K562 (cell line): ENCODE measurements around the gene SCFD1. TPM values are rescaled to one million over a fixed set of nuclear protein-coding genes. Genes with fewer than 3 reads are reported as not detected.
A peak's percentile ranks its signal among the peaks of the same experiment; 100 is the strongest.

Experiments used
- CBX1 ChIP-seq: sonication (generic); IDR thresholded peaks from 2 replicates; pipeline ENCODE4 v1.6.1; 2016; ENCODE audit warnings: antibody characterized with exemption, low read depth, mild to moderate bottlenecking
- CREM ChIP-seq: IDR thresholded peaks from 2 replicates; pipeline ENCODE4 v1.6.1; 2014; ENCODE audit warnings: antibody characterized with exemption, low read depth
- MAZ ChIP-seq, 2 experiments: fragments of 450-650 bp in 1 of 2; sonication (generic) in 1 of 2; formaldehyde crosslinking; IDR thresholded peaks in 1 of 2; conservative IDR thresholded peaks in 1 of 2; 2 replicates each; pipeline versions ENCODE4 v1.4.0 to v1.5.0; 2020; ENCODE audit warnings: mild to moderate bottlenecking in 1 of 2, missing genetic modification reagents in 1 of 2
- NBN ChIP-seq: fragments of 450-650 bp; IDR thresholded peaks from 2 replicates; pipeline ENCODE4 v1.6.1; 2016; ENCODE audit warnings: low read depth, mild to moderate bottlenecking
- NELFE ChIP-seq: IDR thresholded peaks from 2 replicates; pipeline ENCODE4 v1.6.1; 2011; ENCODE audit warnings: mild to moderate bottlenecking; ENCODE audit not compliant: insufficient read depth, insufficient read length
- NFATC3 ChIP-seq: fragments of 450-650 bp; IDR thresholded peaks from 2 replicates; pipeline ENCODE4 v1.6.1; 2017; ENCODE audit warnings: mild to moderate bottlenecking
- RBM22 ChIP-seq: fragments of 200-400 bp; formaldehyde crosslinking; IDR thresholded peaks from 2 replicates; pipeline ENCODE4 v1.6.1; 2018; ENCODE audit warnings: low read length, low read depth; ENCODE audit not compliant: poor library complexity, severe bottlenecking
- ZC3H4 ChIP-seq: sonication (generic); formaldehyde crosslinking; IDR thresholded peaks from 2 replicates; pipeline ENCODE4 v1.9.0; 2021; ENCODE audit warnings: missing genetic modification reagents, borderline replicate concordance
- ZNF239 ChIP-seq: fragments of 250-450 bp; sonication (Bioruptor Pico); IDR thresholded peaks from 2 replicates; pipeline ENCODE4 v1.4.0; 2020; ENCODE audit warnings: mild to moderate bottlenecking
- ZNF3 ChIP-seq: fragments of 250-450 bp; sonication (Bioruptor Pico); IDR thresholded peaks from 2 replicates; pipeline ENCODE4 v1.5.0; 2021; ENCODE audit warnings: mild to moderate bottlenecking, moderate library complexity
- polyA plus RNA-seq, 8 experiments: library from polyadenylated mRNA; depleted of rRNA in 4 of 8; stranded (reverse) in 5 of 8; unstranded in 3 of 8; fragments of >200 nt; fragmentation: Nextera tagmentation in 2 of 8; fragmentation: Illumina TruSeq in 1 of 8; extraction: Ambion mirVana in 2 of 8; extraction: Trizol in 1 of 8; gene quantifications; 2 replicates each; pipeline versions ENCODE4 v1.2.1 to v1.2.3, GENCODE V29; 2011 to 2014; ENCODE audit warnings: inconsistent platforms in 1 of 8, missing spikeins in 1 of 8
- total RNA-seq, 7 experiments: library from RNA; depleted of rRNA in 6 of 7; stranded (reverse); fragments of >200 nt in 6 of 7; fragmentation: Illumina TruSeq in 2 of 7; extraction: Trizol in 2 of 7; gene quantifications; 2 replicates each; pipeline versions ENCODE4 v1.2.1 to v1.2.3, GENCODE V29; 2011 to 2021; ENCODE audit warnings: low replicate concordance in 1 of 7
- TF ChIP-seq, protein P1 (sequence below), 3 experiments: fragments of 200-800 bp in 1 of 3; fragments of 250-450 bp in 1 of 3; fragments of 450-650 bp in 1 of 3; sonication (Bioruptor Pico) in 1 of 3; sonication (Bioruptor generic) in 1 of 3; formaldehyde crosslinking in 1 of 3; IDR thresholded peaks; 2 replicates each; pipeline versions ENCODE4 v1.6.1 to v1.8.0; 2016 to 2022; ENCODE audit warnings: mild to moderate bottlenecking in 2 of 3, missing genetic modification characterization in 2 of 3, missing compliant biosample characterization in 1 of 3, moderate library complexity in 1 of 3
- TF ChIP-seq, protein P2 (sequence below): fragments of 450-650 bp; IDR thresholded peaks from 2 replicates; pipeline ENCODE4 v1.7.1; 2018; ENCODE audit warnings: mild to moderate bottlenecking, low read depth; ENCODE audit not compliant: partially characterized antibody
- TF ChIP-seq, protein P3 (sequence below), 2 experiments: fragments of 450-650 bp; IDR thresholded peaks; 2 replicates each; pipeline ENCODE4 v1.6.1; 2018; ENCODE audit warnings: mild to moderate bottlenecking in 2 of 2, low read depth in 1 of 2; ENCODE audit not compliant: partially characterized antibody in 2 of 2
- TF ChIP-seq, protein P4 (sequence below): sonication (generic); formaldehyde crosslinking; IDR thresholded peaks from 2 replicates; pipeline ENCODE4 v1.8.0; 2022; ENCODE audit warnings: mild to moderate bottlenecking, missing genetic modification reagents

SCFD1 gene
- total and polyA plus RNA-seq, 9 of the 15 experiments (the other 6 are each of a cell fraction or from before 2014, with no cell fraction given): 48.9 to 112 (median 75.2) TPM

DNA sequence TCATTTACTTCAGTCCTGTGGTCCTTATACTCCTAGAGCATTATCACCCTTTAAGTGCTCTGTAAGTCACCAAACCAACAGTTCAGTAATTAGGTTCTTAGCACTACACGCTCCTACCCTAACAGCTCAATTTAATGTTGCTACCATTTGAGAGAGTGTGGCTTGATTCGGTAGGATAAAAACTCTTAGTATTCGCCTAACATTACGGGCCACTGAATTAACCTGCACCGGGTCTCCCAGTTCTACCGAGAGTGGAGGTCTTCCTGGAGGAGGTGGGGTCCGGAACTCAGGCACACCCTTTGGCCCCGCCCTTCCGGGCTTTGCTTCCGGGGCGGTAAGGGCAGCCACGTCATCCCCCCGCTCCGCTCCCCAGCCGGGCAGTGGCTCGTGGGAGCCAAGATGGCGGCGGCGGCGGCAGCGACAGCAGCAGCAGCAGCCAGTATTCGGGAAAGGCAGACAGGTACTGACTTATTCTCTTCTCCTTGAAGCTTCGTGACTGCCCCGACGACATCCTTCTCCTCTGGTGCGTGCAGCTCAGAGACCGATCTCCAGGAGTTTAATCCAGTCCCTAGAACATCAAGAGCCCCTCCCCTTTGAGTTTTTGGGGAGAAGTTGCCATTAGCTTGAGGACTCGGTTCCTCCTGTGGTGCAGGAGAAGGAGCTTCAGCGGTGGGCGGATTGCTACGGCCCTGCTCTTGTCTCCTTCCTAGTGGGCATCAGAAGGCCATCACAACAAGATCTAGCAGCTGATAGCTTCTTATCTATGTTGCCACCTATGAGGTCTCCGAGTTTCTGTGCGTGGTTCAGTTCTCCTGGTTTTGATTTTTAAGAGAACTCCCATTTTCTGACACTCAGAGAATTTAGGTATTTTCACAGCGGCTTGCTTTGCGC, at the start of gene SCFD1 (continued):
- TF ChIP-seq NELFE (peak; percentile 73), CREM (peak; percentile 92), ZNF3 (CRISPR knock-in tag) (peak; percentile 77; the same call in 1 of the 2 replicates), NFATC3 (no peak), MAZ (CRISPR knock-in tag; conservative IDR thresholded peaks at IDR 0.05 in 1 of 2, IDR thresholded peaks at IDR 0.05 in 1 of 2) (peak; percentile 61 to 77; a peak in 3 of 4 replicates), ZC3H4 (CRISPR knock-in tag) (no peak), RBM22 (peak; percentile 55), CBX1 (peak; percentile 79; the same call in 1 of the 2 replicates), ZNF239 (CRISPR knock-in tag) (no peak), NBN (no peak)
- TF ChIP-seq, protein P1, sequence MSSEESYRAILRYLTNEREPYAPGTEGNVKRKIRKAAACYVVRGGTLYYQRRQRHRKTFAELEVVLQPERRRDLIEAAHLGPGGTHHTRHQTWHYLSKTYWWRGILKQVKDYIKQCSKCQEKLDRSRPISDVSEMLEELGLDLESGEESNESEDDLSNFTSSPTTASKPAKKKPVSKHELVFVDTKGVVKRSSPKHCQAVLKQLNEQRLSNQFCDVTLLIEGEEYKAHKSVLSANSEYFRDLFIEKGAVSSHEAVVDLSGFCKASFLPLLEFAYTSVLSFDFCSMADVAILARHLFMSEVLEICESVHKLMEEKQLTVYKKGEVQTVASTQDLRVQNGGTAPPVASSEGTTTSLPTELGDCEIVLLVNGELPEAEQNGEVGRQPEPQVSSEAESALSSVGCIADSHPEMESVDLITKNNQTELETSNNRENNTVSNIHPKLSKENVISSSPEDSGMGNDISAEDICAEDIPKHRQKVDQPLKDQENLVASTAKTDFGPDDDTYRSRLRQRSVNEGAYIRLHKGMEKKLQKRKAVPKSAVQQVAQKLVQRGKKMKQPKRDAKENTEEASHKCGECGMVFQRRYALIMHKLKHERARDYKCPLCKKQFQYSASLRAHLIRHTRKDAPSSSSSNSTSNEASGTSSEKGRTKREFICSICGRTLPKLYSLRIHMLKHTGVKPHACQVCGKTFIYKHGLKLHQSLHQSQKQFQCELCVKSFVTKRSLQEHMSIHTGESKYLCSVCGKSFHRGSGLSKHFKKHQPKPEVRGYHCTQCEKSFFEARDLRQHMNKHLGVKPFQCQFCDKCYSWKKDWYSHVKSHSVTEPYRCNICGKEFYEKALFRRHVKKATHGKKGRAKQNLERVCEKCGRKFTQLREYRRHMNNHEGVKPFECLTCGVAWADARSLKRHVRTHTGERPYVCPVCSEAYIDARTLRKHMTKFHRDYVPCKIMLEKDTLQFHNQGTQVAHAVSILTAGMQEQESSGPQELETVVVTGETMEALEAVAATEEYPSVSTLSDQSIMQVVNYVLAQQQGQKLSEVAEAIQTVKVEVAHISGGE (CRISPR knock-in tag; IDR thresholded peaks at IDR 0.05): peak; percentile 28 to 82 (median 29); a peak in 4 of 6 replicates
- TF ChIP-seq, protein P2, sequence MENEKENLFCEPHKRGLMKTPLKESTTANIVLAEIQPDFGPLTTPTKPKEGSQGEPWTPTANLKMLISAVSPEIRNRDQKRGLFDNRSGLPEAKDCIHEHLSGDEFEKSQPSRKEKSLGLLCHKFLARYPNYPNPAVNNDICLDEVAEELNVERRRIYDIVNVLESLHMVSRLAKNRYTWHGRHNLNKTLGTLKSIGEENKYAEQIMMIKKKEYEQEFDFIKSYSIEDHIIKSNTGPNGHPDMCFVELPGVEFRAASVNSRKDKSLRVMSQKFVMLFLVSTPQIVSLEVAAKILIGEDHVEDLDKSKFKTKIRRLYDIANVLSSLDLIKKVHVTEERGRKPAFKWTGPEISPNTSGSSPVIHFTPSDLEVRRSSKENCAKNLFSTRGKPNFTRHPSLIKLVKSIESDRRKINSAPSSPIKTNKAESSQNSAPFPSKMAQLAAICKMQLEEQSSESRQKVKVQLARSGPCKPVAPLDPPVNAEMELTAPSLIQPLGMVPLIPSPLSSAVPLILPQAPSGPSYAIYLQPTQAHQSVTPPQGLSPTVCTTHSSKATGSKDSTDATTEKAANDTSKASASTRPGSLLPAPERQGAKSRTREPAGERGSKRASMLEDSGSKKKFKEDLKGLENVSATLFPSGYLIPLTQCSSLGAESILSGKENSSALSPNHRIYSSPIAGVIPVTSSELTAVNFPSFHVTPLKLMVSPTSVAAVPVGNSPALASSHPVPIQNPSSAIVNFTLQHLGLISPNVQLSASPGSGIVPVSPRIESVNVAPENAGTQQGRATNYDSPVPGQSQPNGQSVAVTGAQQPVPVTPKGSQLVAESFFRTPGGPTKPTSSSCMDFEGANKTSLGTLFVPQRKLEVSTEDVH: peak; percentile 42
- TF ChIP-seq, protein P3, sequence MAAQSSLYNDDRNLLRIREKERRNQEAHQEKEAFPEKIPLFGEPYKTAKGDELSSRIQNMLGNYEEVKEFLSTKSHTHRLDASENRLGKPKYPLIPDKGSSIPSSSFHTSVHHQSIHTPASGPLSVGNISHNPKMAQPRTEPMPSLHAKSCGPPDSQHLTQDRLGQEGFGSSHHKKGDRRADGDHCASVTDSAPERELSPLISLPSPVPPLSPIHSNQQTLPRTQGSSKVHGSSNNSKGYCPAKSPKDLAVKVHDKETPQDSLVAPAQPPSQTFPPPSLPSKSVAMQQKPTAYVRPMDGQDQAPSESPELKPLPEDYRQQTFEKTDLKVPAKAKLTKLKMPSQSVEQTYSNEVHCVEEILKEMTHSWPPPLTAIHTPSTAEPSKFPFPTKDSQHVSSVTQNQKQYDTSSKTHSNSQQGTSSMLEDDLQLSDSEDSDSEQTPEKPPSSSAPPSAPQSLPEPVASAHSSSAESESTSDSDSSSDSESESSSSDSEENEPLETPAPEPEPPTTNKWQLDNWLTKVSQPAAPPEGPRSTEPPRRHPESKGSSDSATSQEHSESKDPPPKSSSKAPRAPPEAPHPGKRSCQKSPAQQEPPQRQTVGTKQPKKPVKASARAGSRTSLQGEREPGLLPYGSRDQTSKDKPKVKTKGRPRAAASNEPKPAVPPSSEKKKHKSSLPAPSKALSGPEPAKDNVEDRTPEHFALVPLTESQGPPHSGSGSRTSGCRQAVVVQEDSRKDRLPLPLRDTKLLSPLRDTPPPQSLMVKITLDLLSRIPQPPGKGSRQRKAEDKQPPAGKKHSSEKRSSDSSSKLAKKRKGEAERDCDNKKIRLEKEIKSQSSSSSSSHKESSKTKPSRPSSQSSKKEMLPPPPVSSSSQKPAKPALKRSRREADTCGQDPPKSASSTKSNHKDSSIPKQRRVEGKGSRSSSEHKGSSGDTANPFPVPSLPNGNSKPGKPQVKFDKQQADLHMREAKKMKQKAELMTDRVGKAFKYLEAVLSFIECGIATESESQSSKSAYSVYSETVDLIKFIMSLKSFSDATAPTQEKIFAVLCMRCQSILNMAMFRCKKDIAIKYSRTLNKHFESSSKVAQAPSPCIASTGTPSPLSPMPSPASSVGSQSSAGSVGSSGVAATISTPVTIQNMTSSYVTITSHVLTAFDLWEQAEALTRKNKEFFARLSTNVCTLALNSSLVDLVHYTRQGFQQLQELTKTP (IDR thresholded peaks at IDR 0.05; ENCODE audit: low read depth in 1 of 2, partially characterized antibody in 2 of 2): peak in 1 of 2 experiments; percentile 60
- TF ChIP-seq, protein P4, sequence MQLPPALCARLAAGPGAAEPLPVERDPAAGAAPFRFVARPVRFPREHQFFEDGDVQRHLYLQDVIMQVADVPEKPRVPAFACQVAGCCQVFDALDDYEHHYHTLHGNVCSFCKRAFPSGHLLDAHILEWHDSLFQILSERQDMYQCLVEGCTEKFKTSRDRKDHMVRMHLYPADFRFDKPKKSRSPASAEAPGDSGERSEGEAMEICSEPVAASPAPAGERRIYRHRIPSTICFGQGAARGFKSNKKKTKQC (CRISPR knock-in tag): 0 out of 2 replicates have a peak, but pooled peaks have one; percentile 53
